HG02763 (cell line): ENCODE measurements around the gene ATP12A.
A peak's percentile ranks its signal among the peaks of the same experiment; 100 is the strongest.

Source experiments
- ATAC-seq: cut with Tn5 transposase; IDR thresholded peaks from one replicate; pipeline ENCODE4 v1.9.1; 2021; ENCODE audit warnings: mild to moderate bottlenecking, moderate library complexity; ENCODE audit not compliant: unreplicated experiment

Gene ATP12A

GRCh38 chr13:24684600-24684998, 4.4 kb downstream of the ATP12A start:
- no peak for ATAC-seq

- no peak for ATAC-seq
Measured at GRCh38 chr13:24685314-24685713, 5.1 kb downstream of the ATP12A start.

- no peak for ATAC-seq
Measured at GRCh38 chr13:24687611-24688010, 7.4 kb downstream of the ATP12A start.

GRCh38 chr13:24688111-24688510, 7.9 kb downstream of the ATP12A start:
- no peak for ATAC-seq

- ATAC-seq = no peak
Measured at GRCh38 chr13:24688950-24689349, 8.7 kb downstream of the ATP12A start.

- ATAC-seq = no peak
Measured at GRCh38 chr13:24691381-24691780, 11.2 kb downstream of the ATP12A start.

GRCh38 chr13:24692561-24692960, 12.4 kb downstream of the ATP12A start:
- ATAC-seq = no peak

- ATAC-seq = peak; percentile 62
Measured at GRCh38 chr13:24693862-24694471, 13.8 kb downstream of the ATP12A start.

- ATAC-seq = no peak
Measured at GRCh38 chr13:24694907-24695306, 14.7 kb downstream of the ATP12A start.

GRCh38 chr13:24698686-24699085, 18.5 kb downstream of the ATP12A start:
- ATAC-seq = no peak

GRCh38 chr13:24699541-24699940, 19.3 kb downstream of the ATP12A start:
- ATAC-seq = no peak

- ATAC-seq = no peak
Measured at GRCh38 chr13:24700539-24700938, 20.3 kb downstream of the ATP12A start.

GRCh38 chr13:24706886-24707585, 26.8 kb downstream of the ATP12A start:
- ATAC-seq = no peak

- peak; percentile 85 for ATAC-seq
Measured at GRCh38 chr13:24709186-24709913, 29.1 kb downstream of the ATP12A start.

- no peak for ATAC-seq
Measured at GRCh38 chr13:24713022-24713421, 32.8 kb downstream of the ATP12A start.

- no peak for ATAC-seq
Measured at GRCh38 chr13:24716011-24716410, 35.8 kb downstream of the ATP12A start.

GRCh38 chr13:24716446-24716845, 36.2 kb downstream of the ATP12A start:
- ATAC-seq = no peak

GRCh38 chr13:24717217-24717616, 37.0 kb downstream of the ATP12A start:
- ATAC-seq = no peak

- no peak for ATAC-seq
Measured at GRCh38 chr13:24718192-24718965, 38.2 kb downstream of the ATP12A start.

- ATAC-seq = no peak
Measured at GRCh38 chr13:24719139-24719538, 38.9 kb downstream of the ATP12A start.

- no peak for ATAC-seq
Measured at GRCh38 chr13:24723206-24723605, 43.0 kb downstream of the ATP12A start.
